ENCODE data around the gene CIAO2B.

Gene CIAO2B

GRCh38 chr16:66908762-66909559 is 25.2 kb downstream of the CIAO2B start:
- DNase-seq = peak in 1 of 10 donors; percentile 26
- intact Hi-C loops (cut with DNase I) = no loop called here

- intact Hi-C loops (cut with DNase I) = no loop called here
Observed at GRCh38 chr16:66908116-66908515, 26.1 kb downstream of the CIAO2B start.

GRCh38 chr16:66906916-66907836 is 27.0 kb downstream of the CIAO2B start:
- intact Hi-C loops (cut with DNase I) = no loop called here
- DNase-seq = peak in 2 of 10 donors; percentile 55 to 60

More at GRCh38 chr16:66908116-66908515, 26.1 kb downstream of the CIAO2B start:
- DNase-seq = peak in 2 of 10 donors; percentile 43 to 61

GRCh38 chr16:66905633-66906539 is 28.3 kb downstream of the CIAO2B start:
- intact Hi-C loops (cut with DNase I) = no loop called here
- peak in 2 of 10 donors; percentile 26 to 61 for DNase-seq

GRCh38 chr16:66904846-66905632 is 29.2 kb downstream of the CIAO2B start:
- DNase-seq = peak in 2 of 10 donors; percentile 43 to 50
- intact Hi-C loops (cut with DNase I) = no loop called here

GRCh38 chr16:66904428-66904845 is 29.8 kb downstream of the CIAO2B start:
- intact Hi-C loops (cut with DNase I) = no loop called here
- peak in 1 of 10 donors; percentile 33 for DNase-seq

- DNase-seq = peak in 2 of 10 donors; percentile 59 to 67
- intact Hi-C loops (cut with DNase I) = no loop called here
Observed at GRCh38 chr16:66903544-66904427, 30.4 kb downstream of the CIAO2B start.

- intact Hi-C loops (cut with DNase I) = no loop called here
- peak in 2 of 10 donors; percentile 33 to 48 for DNase-seq
Observed at GRCh38 chr16:66902648-66903543, 31.3 kb downstream of the CIAO2B start.

- intact Hi-C loops (cut with DNase I) = no loop called here
- DNase-seq = peak in 2 of 10 donors; percentile 25 to 50
Observed at GRCh38 chr16:66901626-66902025, 32.6 kb downstream of the CIAO2B start.

- intact Hi-C loops (cut with DNase I) = no loop called here
- peak in 2 of 10 donors; percentile 57 to 60 for DNase-seq
Observed at GRCh38 chr16:66900721-66901441, 33.3 kb downstream of the CIAO2B start.

- intact Hi-C loops (cut with DNase I) = loop anchor here (5.0 kb wide), 1 partner anchor 32 kb away; the partner anchor contains the start of gene CIAO2B
- DNase-seq = peak in 2 of 10 donors; percentile 59 to 69
Observed at GRCh38 chr16:66899945-66900710, 34.1 kb downstream of the CIAO2B start.

- DNase-seq = peak in 2 of 10 donors; percentile 52 to 58
- intact Hi-C loops (cut with DNase I) = loop anchor here (5.0 kb wide), 1 partner anchor 33 kb away; the partner anchor contains the start of gene CIAO2B
Observed at GRCh38 chr16:66899310-66899944, 34.8 kb downstream of the CIAO2B start.

- intact Hi-C loops (cut with DNase I) = loop anchor here (5.0 kb wide), 1 partner anchor 33 kb away; the partner anchor contains the start of gene CIAO2B
- no peak for DNase-seq
Observed at GRCh38 chr16:66898933-66899309, 35.3 kb downstream of the CIAO2B start.

GRCh38 chr16:66898207-66898606 is 36.0 kb downstream of the CIAO2B start:
- intact Hi-C loops (cut with DNase I) = loop anchor here (5.0 kb wide), 1 partner anchor 34 kb away; the partner anchor contains the start of gene CIAO2B
- peak in 1 of 10 donors; percentile 68 for DNase-seq

- intact Hi-C loops (cut with DNase I) = loop anchor here (5.0 kb wide), 1 partner anchor 36 kb away; the partner anchor contains the start of gene CIAO2B
- peak in 1 of 10 donors; percentile 14 for DNase-seq
Observed at GRCh38 chr16:66896682-66897081, 37.5 kb downstream of the CIAO2B start.
